Activated CD4-positive, alpha-beta T cell treated with anti-CD3 and anti-CD28 coated beads, Interleukin-2, amount 10 ng/mL, durations not matched to agents 7 days and 5 days (primary cell): ENCODE data around the gene LIMS2. TPM values are rescaled to one million over a fixed set of nuclear protein-coding genes. Genes with fewer than 3 reads are reported as not detected.

Experiments used
- CTCF ChIA-PET: fragments of 350-600 bp; sonication (Branson Sonifier 250); formaldehyde crosslinking; loops from one replicate; lab custom pipeline; 2021; ENCODE audit warnings: antibody characterized with exemption; lab: Charles Lee
- POLR2A ChIA-PET: fragments of 350-600 bp; sonication (Branson Sonifier 250); formaldehyde crosslinking; loops from one replicate; lab custom pipeline; 2021; ENCODE audit warnings: antibody characterized with exemption; lab: Charles Lee
- DNase-seq: peaks from one replicate; pipeline ENCODE4 v3.0.0-alpha.2; 2020
- H3K27ac Mint-ChIP-seq: one replicate; pipeline ENCODE4 v1.8.0; 2021; ENCODE audit warnings: mild to moderate bottlenecking, moderate library complexity, mixed read lengths
- H3K27me3 Mint-ChIP-seq: one replicate; pipeline ENCODE4 v1.8.0; 2021; ENCODE audit warnings: mixed read lengths
- H3K36me3 Mint-ChIP-seq: one replicate; pipeline ENCODE4 v1.8.0; 2021; ENCODE audit warnings: low read depth, mixed read lengths
- H3K4me1 Mint-ChIP-seq: one replicate; pipeline ENCODE4 v1.8.0; 2021; ENCODE audit warnings: mixed read lengths
- H3K4me3 Mint-ChIP-seq: one replicate; pipeline ENCODE4 v1.8.0; 2021; ENCODE audit warnings: mild to moderate bottlenecking, moderate library complexity, mixed read lengths
- H3K9me3 Mint-ChIP-seq: one replicate; pipeline ENCODE4 v1.8.0; 2021; ENCODE audit warnings: mixed read lengths
- total RNA-seq, 2 experiments: library from RNA; stranded (reverse); gene quantifications; one replicate each; pipeline ENCODE4 v1.2.3, GENCODE V29; 2021

The LIMS2 gene
- total RNA-seq, 2 experiments from 2014 or later = 34.2 to 36.4 TPM

DNA sequence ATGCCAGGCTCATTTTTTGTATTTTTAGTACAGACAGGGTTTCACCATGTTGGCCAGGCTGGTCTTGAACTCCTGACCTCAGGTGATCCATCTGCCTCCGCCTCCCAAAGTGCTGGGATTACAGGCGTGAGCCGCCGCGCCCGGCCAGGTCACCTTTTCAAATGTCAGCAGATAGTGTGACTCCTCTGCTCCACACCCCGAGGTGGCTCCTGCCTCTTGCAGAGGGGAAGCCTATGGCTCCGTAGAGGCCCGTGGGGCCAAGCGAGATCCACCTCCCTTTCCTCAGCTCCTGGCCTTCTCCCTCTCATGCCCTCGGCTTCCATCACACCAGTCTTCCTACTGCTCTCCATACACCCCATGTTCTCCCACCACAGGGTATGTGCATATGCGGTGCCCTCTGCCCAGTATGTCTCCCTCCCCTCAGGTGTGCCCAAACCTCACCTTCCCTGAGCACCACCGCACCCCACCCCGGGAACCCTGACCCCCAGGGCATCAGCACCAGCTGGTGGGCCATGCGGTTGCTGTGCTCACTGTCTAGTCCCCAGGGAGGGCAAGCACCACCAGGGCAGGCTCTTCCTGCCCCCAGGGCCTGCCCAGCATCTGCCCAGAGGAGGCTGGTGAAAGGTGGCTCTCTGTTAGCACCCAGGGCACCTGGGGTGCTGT, 18.6 kb downstream of the LIMS2 start:
- Mint-ChIP-seq H3K4me1 (peaks cover 1% of the 10 kb centered on the region), H3K9me3 (no peaks in the 10 kb centered on the region), H3K27me3 (no peaks in the 10 kb centered on the region), H3K27ac (no peak overlapping the region), H3K36me3 (no peaks in the 10 kb centered on the region), H3K4me3 (no peak overlapping the region)
- no peak for DNase-seq
- ChIA-PET POLR2A (no interaction called here), CTCF (interaction anchor here (1.1 to 2.3 kb wide), 2 partner anchors 19 to 135 kb away, joined by 3 to 5 read pairs; partner anchors contain the start of gene LIMS2)

DNA sequence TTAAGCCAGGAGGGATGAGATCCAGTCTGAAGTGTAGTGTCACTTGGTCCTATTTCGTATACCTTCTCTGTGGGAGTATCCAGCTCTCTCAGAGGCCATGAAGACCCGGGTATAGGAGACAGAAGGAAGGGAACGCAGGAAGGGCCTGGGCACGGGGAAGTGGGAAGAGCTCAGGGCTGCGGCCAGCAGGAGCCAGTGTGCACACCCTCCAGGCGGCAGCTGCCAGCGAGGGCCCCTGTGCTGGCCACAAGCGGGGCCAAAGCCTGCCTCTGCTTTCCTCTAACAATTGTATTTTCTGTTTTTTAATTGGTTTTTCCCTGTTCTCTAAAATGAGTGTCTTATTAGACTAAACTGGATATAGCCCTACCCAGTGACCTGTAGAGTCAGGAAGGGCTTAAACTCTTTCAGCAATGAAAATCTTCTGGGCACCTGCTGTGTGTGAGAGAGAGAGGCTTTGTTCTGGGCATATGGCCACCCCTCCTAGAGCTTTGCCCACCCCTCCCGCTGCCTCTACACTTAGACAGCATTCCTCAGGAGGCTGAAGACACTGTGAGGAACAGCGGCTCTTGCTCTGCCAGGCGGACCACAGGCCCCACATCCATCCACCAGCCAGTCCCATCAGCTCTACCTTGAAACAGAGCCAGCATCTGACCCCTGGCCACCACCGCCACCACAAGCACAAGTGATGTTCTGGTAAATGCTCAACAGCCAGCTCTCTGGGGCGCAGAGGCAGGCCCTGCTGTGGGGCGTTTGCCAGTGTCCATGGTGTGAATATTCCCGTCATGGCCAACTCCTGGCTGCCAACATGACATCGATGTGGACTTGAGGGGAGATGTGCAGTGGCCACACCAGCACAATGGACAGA, 19.9 kb downstream of the LIMS2 start:
- H3K36me3 Mint-ChIP-seq = no peaks in the 10 kb centered on the region
- DNase-seq = no peak
- H3K27ac Mint-ChIP-seq = no peak overlapping the region
- H3K9me3 Mint-ChIP-seq = no peaks in the 10 kb centered on the region
- no peaks in the 10 kb centered on the region for H3K27me3 Mint-ChIP-seq
- POLR2A ChIA-PET = no interaction called here
- no peak overlapping the region for H3K4me3 Mint-ChIP-seq
- peaks cover 1% of the 10 kb centered on the region for H3K4me1 Mint-ChIP-seq
- CTCF ChIA-PET = interaction anchor here (0.6 to 6.6 kb wide), 4 partner anchors 20 to 137 kb away, joined by 3 to 50 read pairs (median 4); partner anchors contain the start of gene LIMS2

DNA sequence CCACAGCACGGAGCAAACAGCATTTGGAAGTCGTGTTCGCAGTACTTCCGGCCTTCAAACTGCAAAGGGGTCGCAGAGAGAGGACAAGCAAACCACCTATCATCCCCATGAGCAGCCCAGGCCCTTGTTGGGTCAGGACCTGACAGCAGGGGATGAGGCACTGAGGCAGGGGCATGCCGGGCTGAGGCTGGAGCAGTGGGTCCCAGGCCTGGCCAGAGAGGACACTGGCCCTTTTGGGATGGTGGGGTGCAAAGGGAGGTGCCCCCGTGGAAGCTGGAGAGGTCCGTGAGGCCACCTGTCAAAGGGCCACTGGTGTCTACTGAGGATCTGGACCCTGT, 20.5 kb downstream of the LIMS2 start:
- Mint-ChIP-seq H3K36me3 (no peaks in the 10 kb centered on the region), H3K4me1 (peaks cover 1% of the 10 kb centered on the region), H3K4me3 (no peak overlapping the region), H3K27me3 (no peaks in the 10 kb centered on the region), H3K9me3 (no peaks in the 10 kb centered on the region), H3K27ac (no peak overlapping the region)
- CTCF ChIA-PET = interaction anchor here (0.6 to 6.6 kb wide), 3 partner anchors 21 to 63 kb away, joined by 3 to 50 read pairs (median 5); partner anchors contain the start of gene LIMS2
- no peak for DNase-seq
- POLR2A ChIA-PET = no interaction called here

DNA sequence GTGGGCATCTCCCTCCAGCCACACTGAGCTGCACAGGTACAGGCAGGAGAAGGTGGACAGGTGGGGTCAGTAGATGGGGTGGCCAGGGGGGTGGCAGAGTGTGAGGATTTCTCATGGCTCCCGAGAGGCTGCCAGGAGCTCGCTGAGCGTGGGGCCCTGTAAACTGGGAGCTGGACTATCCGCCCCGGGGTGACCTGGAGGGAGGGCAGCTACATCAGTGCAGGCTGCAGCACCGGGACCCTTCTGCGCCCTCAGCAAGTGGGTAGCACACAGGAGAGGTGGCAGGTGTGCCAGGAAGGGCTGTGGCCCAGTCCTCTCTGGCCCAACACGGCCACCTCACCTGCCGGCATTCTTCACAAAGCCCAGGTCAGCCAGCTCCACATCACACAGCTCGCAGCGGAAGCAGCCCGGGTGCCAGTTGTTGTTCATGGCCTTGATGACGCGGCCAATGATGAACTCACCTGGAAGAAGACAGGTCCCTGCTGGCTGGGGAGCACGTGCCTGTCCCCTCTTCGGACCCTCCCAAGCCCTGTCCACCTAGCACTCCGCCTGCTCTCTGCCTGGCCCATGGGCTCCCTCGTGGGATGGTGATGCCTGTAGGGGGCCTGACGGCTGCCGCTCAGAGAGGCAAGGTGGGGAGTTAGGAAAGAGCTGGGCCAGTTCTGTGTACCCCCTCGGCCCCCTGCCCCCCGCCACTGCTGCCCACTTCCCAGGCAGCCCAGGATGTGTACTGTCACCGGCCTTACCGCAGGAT, 21.1 kb downstream of the LIMS2 start:
- Mint-ChIP-seq H3K27ac (no peak overlapping the region), H3K27me3 (no peaks in the 10 kb centered on the region), H3K4me3 (no peak overlapping the region), H3K9me3 (no peaks in the 10 kb centered on the region), H3K4me1 (peaks cover 5% of the 10 kb centered on the region), H3K36me3 (no peaks in the 10 kb centered on the region)
- ChIA-PET CTCF (interaction anchor here (0.8 to 6.6 kb wide), 3 partner anchors 12 to 62 kb away, joined by 3 to 50 read pairs (median 5); no protein-coding TSS in a partner anchor), POLR2A (no interaction called here)
- DNase-seq = no peak

DNA sequence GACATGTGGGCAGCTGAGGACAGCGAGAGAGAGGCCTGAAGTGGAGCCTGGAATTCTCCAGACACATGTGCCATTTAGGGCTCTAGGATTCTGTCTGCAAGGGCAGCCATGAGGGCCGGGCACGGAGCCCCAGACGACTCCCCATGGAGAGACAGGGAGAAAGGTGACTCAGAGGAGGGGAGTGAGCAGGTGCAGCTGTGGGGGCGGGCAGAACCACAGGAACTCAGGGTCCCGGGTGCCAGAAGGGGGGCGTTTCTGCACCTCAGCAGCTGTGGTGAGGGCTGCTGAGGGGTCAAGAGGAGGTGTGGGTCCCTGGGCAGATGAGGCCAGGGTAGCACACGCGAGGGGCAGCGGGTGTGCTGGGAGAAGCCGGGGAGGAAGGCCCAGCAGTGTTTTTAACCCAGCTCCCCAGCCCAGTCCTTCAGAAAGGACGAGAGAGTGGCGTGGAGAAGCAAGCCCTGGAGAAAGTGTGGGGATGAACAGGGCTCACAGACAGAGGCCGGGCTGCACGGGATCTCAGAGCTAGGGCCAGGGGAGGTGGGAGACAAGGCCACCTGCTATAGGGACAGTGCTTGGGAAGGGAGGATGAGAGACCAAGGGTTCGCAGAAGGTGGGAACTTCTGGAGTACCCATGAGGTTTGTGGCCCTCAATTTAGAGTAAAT, 21.8 kb downstream of the LIMS2 start:
- no peak for DNase-seq
- H3K27ac Mint-ChIP-seq = no peak overlapping the region
- ChIA-PET POLR2A (no interaction called here), CTCF (interaction anchor here (0.8 to 6.6 kb wide), 4 partner anchors 12 to 62 kb away, joined by 3 to 50 read pairs (median 4); no protein-coding TSS in a partner anchor)
- no peaks in the 10 kb centered on the region for H3K36me3 Mint-ChIP-seq
- H3K4me3 Mint-ChIP-seq = no peak overlapping the region
- H3K27me3 Mint-ChIP-seq = no peaks in the 10 kb centered on the region
- H3K9me3 Mint-ChIP-seq = no peaks in the 10 kb centered on the region
- peaks cover 12% of the 10 kb centered on the region for H3K4me1 Mint-ChIP-seq

DNA sequence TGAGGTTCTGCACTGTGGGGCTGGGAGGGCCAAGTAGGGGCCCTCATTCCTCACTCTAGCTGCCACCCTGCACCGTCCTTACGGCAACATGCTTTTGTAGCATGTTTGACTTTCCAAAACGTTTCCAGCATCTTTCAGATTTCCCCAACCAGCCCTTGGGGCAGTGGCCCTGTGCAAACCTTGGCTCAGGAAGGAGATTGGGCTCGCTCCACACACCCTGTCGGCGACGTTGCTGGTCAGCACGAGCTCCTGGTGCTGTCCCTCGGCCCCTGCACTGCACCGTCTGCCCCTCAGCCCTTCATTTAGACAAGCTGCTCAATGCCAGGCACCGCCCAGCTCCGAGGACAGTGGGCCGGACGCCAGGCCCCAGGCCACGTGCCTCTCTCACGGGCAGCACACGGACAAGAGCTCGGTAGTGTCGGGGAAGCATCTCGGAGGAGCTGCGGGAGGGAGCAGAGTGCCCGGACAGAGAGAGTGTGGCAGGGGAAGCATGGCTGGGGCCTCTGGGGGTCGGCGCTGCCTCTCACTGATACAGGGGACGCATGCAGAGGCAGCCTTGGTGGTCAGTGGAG, 22.5 kb downstream of the LIMS2 start:
- no peaks in the 10 kb centered on the region for H3K9me3 Mint-ChIP-seq
- no peak overlapping the region for H3K4me3 Mint-ChIP-seq
- DNase-seq = no peak
- ChIA-PET POLR2A (no interaction called here), CTCF (interaction anchor here (1.4 to 6.6 kb wide), 3 partner anchors 11 to 61 kb away, joined by 4 to 50 read pairs (median 5); no protein-coding TSS in a partner anchor)
- peaks cover 15% of the 10 kb centered on the region for H3K4me1 Mint-ChIP-seq
- no peaks in the 10 kb centered on the region for H3K36me3 Mint-ChIP-seq
- H3K27ac Mint-ChIP-seq = no peak overlapping the region
- H3K27me3 Mint-ChIP-seq = no peaks in the 10 kb centered on the region

DNA sequence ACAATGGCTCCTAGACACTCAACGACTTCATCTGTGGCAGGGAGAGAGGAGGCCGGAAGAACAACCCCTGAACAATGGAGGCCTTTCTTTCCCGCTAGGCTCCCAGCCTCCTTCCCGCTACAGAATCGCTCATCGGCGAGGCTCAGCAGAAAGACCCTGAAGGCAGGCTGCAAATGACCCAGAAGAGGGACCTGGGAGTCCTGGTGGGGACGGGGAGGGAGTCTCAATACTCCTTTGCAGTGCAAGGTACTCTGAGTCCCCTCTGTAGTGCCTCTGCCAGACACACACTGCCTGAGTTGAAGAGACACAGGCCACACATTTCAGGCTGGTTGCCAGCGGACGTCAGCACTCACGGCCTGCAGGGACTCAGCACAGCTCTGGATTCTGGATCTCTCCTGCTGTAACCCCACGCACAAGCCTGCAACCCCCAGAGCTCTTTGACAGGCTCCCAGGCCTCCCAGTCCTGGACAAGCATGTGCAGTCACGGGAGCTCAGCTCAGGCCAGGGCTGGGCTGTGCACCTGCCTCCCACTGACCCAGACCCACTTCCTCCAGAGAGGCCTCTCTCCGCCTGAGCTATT, 23.3 kb downstream of the LIMS2 start:
- Mint-ChIP-seq H3K27ac (no peak overlapping the region), H3K27me3 (no peaks in the 10 kb centered on the region), H3K9me3 (no peaks in the 10 kb centered on the region), H3K4me1 (peaks cover 19% of the 10 kb centered on the region), H3K36me3 (no peaks in the 10 kb centered on the region), H3K4me3 (no peak overlapping the region)
- ChIA-PET POLR2A (no interaction called here), CTCF (interaction anchor here (0.7 to 6.6 kb wide), 3 partner anchors 12 to 60 kb away, joined by 3 to 50 read pairs (median 4); no protein-coding TSS in a partner anchor)
- no peak for DNase-seq

DNA sequence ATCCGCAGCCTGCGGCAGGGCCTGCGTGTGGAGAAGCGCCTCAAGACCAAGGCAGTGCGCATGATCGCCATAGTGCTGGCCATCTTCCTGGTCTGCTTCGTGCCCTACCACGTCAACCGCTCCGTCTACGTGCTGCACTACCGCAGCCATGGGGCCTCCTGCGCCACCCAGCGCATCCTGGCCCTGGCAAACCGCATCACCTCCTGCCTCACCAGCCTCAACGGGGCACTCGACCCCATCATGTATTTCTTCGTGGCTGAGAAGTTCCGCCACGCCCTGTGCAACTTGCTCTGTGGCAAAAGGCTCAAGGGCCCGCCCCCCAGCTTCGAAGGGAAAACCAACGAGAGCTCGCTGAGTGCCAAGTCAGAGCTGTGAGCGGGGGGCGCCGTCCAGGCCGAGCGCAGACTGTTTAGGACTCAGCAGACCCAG, 23.9 kb downstream of the LIMS2 start:
- no peaks in the 10 kb centered on the region for H3K36me3 Mint-ChIP-seq
- DNase-seq = no peak
- no peak overlapping the region for H3K27ac Mint-ChIP-seq
- H3K27me3 Mint-ChIP-seq = no peaks in the 10 kb centered on the region
- peaks cover 23% of the 10 kb centered on the region for H3K4me1 Mint-ChIP-seq
- ChIA-PET CTCF (interaction anchor here (0.7 to 6.6 kb wide), 3 partner anchors 11 to 59 kb away, joined by 3 to 50 read pairs (median 12); no protein-coding TSS in a partner anchor), POLR2A (no interaction called here)
- no peaks in the 10 kb centered on the region for H3K9me3 Mint-ChIP-seq
- H3K4me3 Mint-ChIP-seq = no peak overlapping the region

DNA sequence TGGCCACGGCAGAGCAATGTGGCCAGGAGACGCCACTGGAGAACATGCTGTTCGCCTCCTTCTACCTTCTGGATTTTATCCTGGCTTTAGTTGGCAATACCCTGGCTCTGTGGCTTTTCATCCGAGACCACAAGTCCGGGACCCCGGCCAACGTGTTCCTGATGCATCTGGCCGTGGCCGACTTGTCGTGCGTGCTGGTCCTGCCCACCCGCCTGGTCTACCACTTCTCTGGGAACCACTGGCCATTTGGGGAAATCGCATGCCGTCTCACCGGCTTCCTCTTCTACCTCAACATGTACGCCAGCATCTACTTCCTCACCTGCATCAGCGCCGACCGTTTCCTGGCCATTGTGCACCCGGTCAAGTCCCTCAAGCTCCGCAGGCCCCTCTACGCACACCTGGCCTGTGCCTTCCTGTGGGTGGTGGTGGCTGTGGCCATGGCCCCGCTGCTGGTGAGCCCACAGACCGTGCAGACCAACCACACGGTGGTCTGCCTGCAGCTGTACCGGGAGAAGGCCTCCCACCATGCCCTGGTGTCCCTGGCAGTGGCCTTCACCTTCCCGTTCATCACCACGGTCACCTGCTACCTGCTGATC, 24.4 kb downstream of the LIMS2 start:
- H3K4me3 Mint-ChIP-seq = no peak overlapping the region
- peaks cover 22% of the 10 kb centered on the region for H3K4me1 Mint-ChIP-seq
- DNase-seq = no peak
- no peaks in the 10 kb centered on the region for H3K9me3 Mint-ChIP-seq
- no peaks in the 10 kb centered on the region for H3K36me3 Mint-ChIP-seq
- no peak overlapping the region for H3K27ac Mint-ChIP-seq
- ChIA-PET POLR2A (no interaction called here), CTCF (interaction anchor here (0.6 to 6.6 kb wide), 8 partner anchors 9 to 414 kb away, joined by 3 to 50 read pairs (median 4); no protein-coding TSS in a partner anchor)
- no peaks in the 10 kb centered on the region for H3K27me3 Mint-ChIP-seq

DNA sequence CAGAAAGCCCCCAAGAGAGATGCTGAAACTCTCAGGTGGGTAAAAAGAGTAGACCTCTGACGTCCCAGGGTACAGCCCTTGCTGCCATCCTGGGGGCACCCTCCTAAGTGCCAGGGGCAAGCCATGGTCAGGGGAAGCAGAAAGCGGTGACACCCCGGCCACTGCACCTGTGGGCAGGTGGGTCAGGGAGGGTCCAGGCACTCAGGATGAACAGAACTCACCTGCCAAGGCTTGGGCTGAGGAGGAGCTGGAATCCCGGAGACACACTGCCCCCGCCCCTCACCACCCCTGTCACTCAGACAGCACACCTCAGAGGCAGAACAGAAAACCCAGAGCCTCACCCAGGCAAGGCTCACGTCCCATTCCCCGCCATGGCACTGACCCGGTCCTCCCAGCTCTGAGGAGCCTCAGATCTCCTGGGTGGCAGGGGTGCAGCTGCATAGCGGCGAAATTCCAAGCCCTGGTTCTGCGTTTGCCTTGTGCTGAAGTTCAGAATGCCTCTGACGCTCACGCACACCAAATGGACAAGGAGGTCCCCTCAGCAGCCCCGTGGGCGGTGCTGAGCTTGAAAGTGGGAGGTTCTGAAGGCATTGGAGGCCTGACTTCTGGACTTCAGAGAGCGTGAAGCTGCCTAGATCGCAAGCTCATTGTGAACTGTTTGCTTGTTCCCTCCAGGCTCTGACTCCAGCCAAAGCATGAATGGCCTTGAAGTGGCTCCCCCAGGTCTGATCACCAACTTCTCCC, 25.1 kb downstream of the LIMS2 start:
- Mint-ChIP-seq H3K4me1 (peaks cover 22% of the 10 kb centered on the region), H3K27me3 (no peaks in the 10 kb centered on the region), H3K9me3 (no peaks in the 10 kb centered on the region), H3K27ac (no peak overlapping the region), H3K36me3 (no peaks in the 10 kb centered on the region), H3K4me3 (no peak overlapping the region)
- POLR2A ChIA-PET = no interaction called here
- no peak for DNase-seq
- CTCF ChIA-PET = interaction anchor here (0.6 to 6.6 kb wide), 16 partner anchors 8 to 413 kb away, joined by 3 to 50 read pairs (median 3); no protein-coding TSS in a partner anchor
